HPDE6-E6E7 (cell line): ENCODE data around the gene FBXO46.
"Not testable (repeated sequence)": the region's sequence is repeated elsewhere in the genome, so short reads cannot be mapped to it uniquely, and the experiment has no call there.

ENCODE experiments used
- DNase-seq: peaks from one replicate; pipeline ENCODE4 v3.0.0; 2011; ENCODE audit warnings: missing footprints; ENCODE audit errors: extremely low spot score

The FBXO46 gene

GRCh38 chr19:45687599-45687998, 43.1 kb downstream of the FBXO46 start:
- no peak for DNase-seq

- not testable (repeated sequence) for DNase-seq
These were observed 45.7 kb downstream of the FBXO46 start for GRCh38 chr19:45685045-45685444.

- no peak for DNase-seq
These were observed 47.8 kb downstream of the FBXO46 start for GRCh38 chr19:45682908-45683307.

- no peak for DNase-seq
These were observed 48.6 kb downstream of the FBXO46 start for GRCh38 chr19:45682117-45682516.

- peak; percentile 80 for DNase-seq
These were observed 49.2 kb downstream of the FBXO46 start for GRCh38 chr19:45681391-45682015.

- peak; percentile 96 for DNase-seq
These were observed 53.1 kb downstream of the FBXO46 start for GRCh38 chr19:45677351-45678230.

- no peak for DNase-seq
These were observed 53.8 kb downstream of the FBXO46 start for GRCh38 chr19:45676851-45677263.

GRCh38 chr19:45674946-45675345, 55.8 kb downstream of the FBXO46 start:
- no peak for DNase-seq

GRCh38 chr19:45670670-45671453, 59.8 kb downstream of the FBXO46 start:
- DNase-seq, result peak; percentile 55

GRCh38 chr19:45668342-45668871, 62.3 kb downstream of the FBXO46 start:
- DNase-seq, result no peak

- peak; percentile 36 for DNase-seq
These were observed 62.9 kb downstream of the FBXO46 start, which contains the start of gene GIPR for GRCh38 chr19:45667620-45668341. Gene GIPR, plus strand, starts transcription at chr19:45668221. Its CDS starts 1,300 bp downstream, at chr19:45669521.

- no peak for DNase-seq
These were observed 66.1 kb downstream of the FBXO46 start for GRCh38 chr19:45664575-45664974.

GRCh38 chr19:45663800-45664199, 66.9 kb downstream of the FBXO46 start:
- DNase-seq, result no peak

GRCh38 chr19:45660636-45661035, 70.1 kb downstream of the FBXO46 start:
- no peak for DNase-seq
